Activated CD8-positive, alpha-beta memory T cell treated with anti-CD3 and anti-CD28 coated beads for 4 hours (primary cell): ENCODE data around the gene SPATA25.
"Not testable (repeated sequence)": the region's sequence is repeated elsewhere in the genome, so short reads cannot be mapped to it uniquely, and the experiment has no call there.

ENCODE experiments used
- DNase-seq, 2 donors: peaks; one replicate each; pipeline ENCODE4 v3.0.0-alpha.2; 2020; ENCODE audit warnings: low read depth in 2 of 2

The SPATA25 gene

GRCh38 chr20:45917790-45918141 lies 30.3 kb upstream of the SPATA25 start:
- no peak for DNase-seq

- DNase-seq = no peak
These were observed 25.7 kb upstream of the SPATA25 start for GRCh38 chr20:45913116-45913515.

GRCh38 chr20:45912344-45912682 lies 24.9 kb upstream of the SPATA25 start:
- no peak for DNase-seq

- DNase-seq = no peak
These were observed 24.3 kb upstream of the SPATA25 start, which contains the start of gene PLTP for GRCh38 chr20:45911486-45912343. Gene PLTP (minus strand): TSS chr20:45912155. CDS start chr20:45911452, 703 bp downstream.

GRCh38 chr20:45910670-45911485 lies 23.5 kb upstream of the SPATA25 start:
- peak; percentile 86 to 89 for DNase-seq

- DNase-seq = no peak
These were observed 22.6 kb upstream of the SPATA25 start for GRCh38 chr20:45909817-45910669.

GRCh38 chr20:45909336-45909808 lies 21.9 kb upstream of the SPATA25 start:
- no peak for DNase-seq

GRCh38 chr20:45908084-45908483 lies 20.7 kb upstream of the SPATA25 start:
- DNase-seq = no peak

GRCh38 chr20:45907219-45907948 lies 20.0 kb upstream of the SPATA25 start:
- no peak for DNase-seq

- DNase-seq = no peak
These were observed 18.2 kb upstream of the SPATA25 start for GRCh38 chr20:45905505-45906079.

- no peak for DNase-seq
These were observed 17.4 kb upstream of the SPATA25 start for GRCh38 chr20:45904583-45905504.

GRCh38 chr20:45902199-45902701 lies 14.8 kb upstream of the SPATA25 start:
- no peak for DNase-seq

- DNase-seq = not testable (repeated sequence)
These were observed 13.9 kb upstream of the SPATA25 start for GRCh38 chr20:45901332-45901731.

- no peak for DNase-seq
These were observed 11.8 kb upstream of the SPATA25 start for GRCh38 chr20:45899046-45899835.

GRCh38 chr20:45898285-45898684 lies 10.9 kb upstream of the SPATA25 start:
- no peak for DNase-seq

GRCh38 chr20:45897692-45898091 lies 10.3 kb upstream of the SPATA25 start:
- no peak for DNase-seq

GRCh38 chr20:45897289-45897688 lies 9.9 kb upstream of the SPATA25 start:
- DNase-seq = no peak

GRCh38 chr20:45896641-45897161 lies 9.3 kb upstream of the SPATA25 start:
- DNase-seq = no peak
